Hepatocyte (in vitro differentiated cells): ENCODE results near the gene C10orf143. TPM values are rescaled to one million over a fixed set of nuclear protein-coding genes. Genes with fewer than 3 reads are reported as not detected.

Source experiments
- DNase-seq: peaks from one replicate; pipeline ENCODE4 v3.0.0-alpha.2; 2016; ENCODE audit warnings: low spot score
- H2AFZ ChIP-seq: fragments of 200-600 bp; sonication (generic); 2 replicates; pipeline ENCODE4 v1.6.0; 2016; ENCODE audit warnings: antibody characterized with exemption, mild to moderate bottlenecking
- H3K27ac ChIP-seq: fragments of 200-600 bp; sonication (generic); 2 replicates; pipeline ENCODE4 v1.5.1; 2016; ENCODE audit warnings: mild to moderate bottlenecking
- H3K27me3 ChIP-seq: fragments of 200-600 bp; sonication (generic); 2 replicates; pipeline ENCODE4 v1.6.1; 2016
- H3K36me3 ChIP-seq: fragments of 200-600 bp; sonication (generic); replicated peaks from 2 replicates; pipeline ENCODE4 v1.5.1; 2016; ENCODE audit warnings: low read depth; ENCODE audit not compliant: insufficient read depth
- H3K4me1 ChIP-seq: fragments of 200-600 bp; sonication (generic); 2 replicates; pipeline ENCODE4 v1.5.1; 2016; ENCODE audit warnings: mild to moderate bottlenecking, moderate library complexity; ENCODE audit not compliant: insufficient read depth
- H3K4me2 ChIP-seq: fragments of 200-600 bp; sonication (generic); 2 replicates; pipeline ENCODE4 v1.6.0; 2016
- H3K4me3 ChIP-seq: fragments of 200-600 bp; sonication (generic); 2 replicates; pipeline ENCODE4 v1.5.1; 2016; ENCODE audit warnings: mild to moderate bottlenecking
- H3K79me2 ChIP-seq: fragments of 200-600 bp; sonication (generic); 2 replicates; pipeline ENCODE4 v1.6.0; 2017; ENCODE audit warnings: mild to moderate bottlenecking
- H3K9me2 ChIP-seq: fragments of 200-600 bp; sonication (generic); replicated peaks from 2 replicates; pipeline ENCODE4 v1.6.0; 2017; ENCODE audit warnings: mild to moderate bottlenecking; ENCODE audit not compliant: insufficient read depth
- H3K9me3 ChIP-seq: fragments of 200-600 bp; sonication (generic); 2 replicates; pipeline ENCODE4 v1.5.1; 2016; ENCODE audit warnings: low read depth, mild to moderate bottlenecking
- H4K20me1 ChIP-seq: fragments of 200-600 bp; sonication (generic); 2 replicates; pipeline ENCODE4 v1.6.0; 2016; ENCODE audit warnings: mild to moderate bottlenecking; ENCODE audit not compliant: insufficient read depth, poor library complexity, severe bottlenecking
- EZH2 ChIP-seq: fragments of 200-600 bp; sonication (generic); IDR thresholded peaks from 2 replicates; pipeline ENCODE4 v1.6.1; 2016; ENCODE audit warnings: antibody characterized with exemption, mild to moderate bottlenecking, borderline replicate concordance
- EZH2phosphoT487 ChIP-seq: fragments of 200-600 bp; sonication (generic); IDR thresholded peaks from one replicate; pipeline ENCODE4 v1.6.1; 2018; ENCODE audit warnings: antibody characterized with exemption, mild to moderate bottlenecking, low read depth, moderate library complexity; ENCODE audit not compliant: unreplicated experiment, severe bottlenecking
- WGBS: methylation state at CpG from one replicate; pipeline ENCODE4 v1.1.6; 2016; ENCODE audit warnings: low lambda C conversion rate; ENCODE audit errors: missing lambda C conversion rate; 5-methylcytosine and 5-hydroxymethylcytosine counted together
- polyA plus RNA-seq: library from polyadenylated mRNA; unstranded; fragments of >200 nt; fragmentation: Nextera tagmentation; extraction: Ambion mirVana; gene quantifications from 2 replicates; pipeline ENCODE4 v1.2.1, GENCODE V29; 2016
- total RNA-seq: library from RNA; depleted of rRNA; stranded (reverse); fragments of >200 nt; gene quantifications from 2 replicates; pipeline ENCODE4 v1.2.3, GENCODE V29; 2014
- TF ChIP-seq, protein P1 (sequence below): fragments of 200-600 bp; sonication (generic); IDR thresholded peaks from 2 replicates; pipeline ENCODE4 v1.5.1; 2016; ENCODE audit warnings: antibody characterized with exemption, mild to moderate bottlenecking; ENCODE audit not compliant: poor library complexity

Gene C10orf143
- total and polyA plus RNA-seq, 2 experiments from 2014 or later, result 0.50 to 3.0 TPM

DNA sequence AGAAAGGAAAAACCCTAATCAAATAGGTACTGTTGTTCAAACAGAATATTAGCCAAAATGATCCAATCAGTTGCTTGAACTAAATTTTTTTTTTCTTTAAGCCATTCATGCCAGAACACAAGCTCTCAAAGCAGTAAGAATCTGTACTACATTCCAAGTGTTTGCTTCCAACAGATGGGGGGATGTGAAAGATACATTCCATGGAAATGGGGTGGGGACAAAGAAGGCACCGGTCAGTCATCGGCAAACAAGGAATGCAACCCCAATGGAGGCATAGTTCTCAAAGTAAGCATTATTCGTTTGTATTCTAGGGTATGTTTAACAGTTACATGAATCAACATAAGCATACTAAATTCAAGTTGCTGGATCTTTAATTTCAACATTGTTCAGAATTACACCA, 32.5 kb downstream of the C10orf143 start:
- DNase-seq, result no peak
- Histone ChIP-seq H3K4me3 (no peak overlapping the region), H3K27me3 (no peaks in the 10 kb centered on the region), H3K4me2 (no peak overlapping the region), H2AFZ (no peak overlapping the region), H3K79me2 (no peaks in the 10 kb centered on the region), H3K4me1 (no peaks in the 10 kb centered on the region), H3K36me3 (no peaks in the 10 kb centered on the region), H3K9me3 (no peaks in the 10 kb centered on the region), H3K9me2 (no peaks in the 10 kb centered on the region), H3K27ac (no peak overlapping the region), H4K20me1 (no peaks in the 10 kb centered on the region)
- TF ChIP-seq EZH2, result no peak
- TF ChIP-seq, protein P1, sequence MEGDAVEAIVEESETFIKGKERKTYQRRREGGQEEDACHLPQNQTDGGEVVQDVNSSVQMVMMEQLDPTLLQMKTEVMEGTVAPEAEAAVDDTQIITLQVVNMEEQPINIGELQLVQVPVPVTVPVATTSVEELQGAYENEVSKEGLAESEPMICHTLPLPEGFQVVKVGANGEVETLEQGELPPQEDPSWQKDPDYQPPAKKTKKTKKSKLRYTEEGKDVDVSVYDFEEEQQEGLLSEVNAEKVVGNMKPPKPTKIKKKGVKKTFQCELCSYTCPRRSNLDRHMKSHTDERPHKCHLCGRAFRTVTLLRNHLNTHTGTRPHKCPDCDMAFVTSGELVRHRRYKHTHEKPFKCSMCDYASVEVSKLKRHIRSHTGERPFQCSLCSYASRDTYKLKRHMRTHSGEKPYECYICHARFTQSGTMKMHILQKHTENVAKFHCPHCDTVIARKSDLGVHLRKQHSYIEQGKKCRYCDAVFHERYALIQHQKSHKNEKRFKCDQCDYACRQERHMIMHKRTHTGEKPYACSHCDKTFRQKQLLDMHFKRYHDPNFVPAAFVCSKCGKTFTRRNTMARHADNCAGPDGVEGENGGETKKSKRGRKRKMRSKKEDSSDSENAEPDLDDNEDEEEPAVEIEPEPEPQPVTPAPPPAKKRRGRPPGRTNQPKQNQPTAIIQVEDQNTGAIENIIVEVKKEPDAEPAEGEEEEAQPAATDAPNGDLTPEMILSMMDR, result no peak
- TF ChIP-seq EZH2phosphoT487, result no peak
- 80% methylated on average over 3 of the region's 3 CpGs for WGBS

DNA sequence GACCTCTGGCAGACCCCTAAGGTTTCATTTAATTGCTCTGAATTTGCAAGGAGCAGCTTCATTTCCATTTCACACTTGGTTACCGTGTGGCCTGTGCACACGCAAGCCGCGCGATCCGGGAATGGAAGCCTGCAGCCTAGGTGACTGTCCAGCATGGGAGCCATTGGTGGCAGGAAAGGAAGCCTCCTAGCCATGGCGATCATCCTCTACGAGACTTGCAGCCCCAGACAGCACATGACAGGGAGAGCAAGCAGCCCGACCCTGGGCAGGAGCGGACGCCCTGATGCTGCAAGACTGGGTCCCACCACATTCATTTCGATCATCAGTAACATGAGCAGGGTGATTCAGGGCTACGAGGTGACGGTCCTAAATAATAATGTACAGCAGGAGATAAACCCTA, 33.9 kb downstream of the C10orf143 start:
- Histone ChIP-seq H3K79me2 (no peaks in the 10 kb centered on the region), H3K27ac (no peak overlapping the region), H3K4me1 (no peaks in the 10 kb centered on the region), H2AFZ (no peak overlapping the region), H3K9me2 (no peaks in the 10 kb centered on the region), H3K27me3 (no peaks in the 10 kb centered on the region), H3K4me3 (no peak overlapping the region), H4K20me1 (no peaks in the 10 kb centered on the region), H3K4me2 (no peak overlapping the region), H3K9me3 (no peaks in the 10 kb centered on the region), H3K36me3 (no peaks in the 10 kb centered on the region)
- DNase-seq, result no peak
- TF ChIP-seq EZH2phosphoT487 (no peak), EZH2 (no peak)
- TF ChIP-seq, protein P1, result no peak
- WGBS, result 96% methylated on average over 14 of the region's 14 CpGs

GRCh38 chr10:130074639-130075038, 36.0 kb downstream of the C10orf143 start:
- TF ChIP-seq, protein P1, result no peak
- Histone ChIP-seq H3K27me3 (no peaks in the 10 kb centered on the region), H3K79me2 (no peaks in the 10 kb centered on the region), H3K9me3 (no peaks in the 10 kb centered on the region), H3K4me3 (no peak overlapping the region), H3K4me1 (no peaks in the 10 kb centered on the region), H2AFZ (no peak overlapping the region), H3K4me2 (no peak overlapping the region), H3K36me3 (no peaks in the 10 kb centered on the region), H4K20me1 (no peaks in the 10 kb centered on the region), H3K9me2 (no peaks in the 10 kb centered on the region), H3K27ac (no peak overlapping the region)
- DNase-seq, result no peak
- WGBS, result 61% methylated on average over 1 of the region's 1 CpG

DNA sequence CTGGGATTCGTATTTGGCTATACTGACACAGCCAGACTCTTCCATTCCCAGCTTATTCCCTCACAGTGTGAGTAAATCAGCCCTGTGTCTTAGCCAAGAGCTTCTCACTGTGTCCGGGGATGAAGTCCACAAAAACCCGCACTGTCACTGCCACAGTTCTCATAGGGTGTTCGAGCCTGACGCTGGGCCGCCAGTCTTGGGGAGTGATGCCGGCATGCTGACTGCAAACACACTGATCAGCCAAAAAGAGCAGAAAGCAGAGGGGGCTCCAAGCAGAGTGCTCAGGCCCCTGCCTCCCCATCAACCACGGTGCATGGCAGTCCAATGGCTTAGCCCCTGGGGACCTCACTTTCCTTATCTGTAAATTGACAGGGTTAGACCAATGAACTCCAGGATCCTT, 36.7 kb downstream of the C10orf143 start:
- no peak for TF ChIP-seq EZH2
- Histone ChIP-seq H2AFZ (no peak overlapping the region), H3K27me3 (no peaks in the 10 kb centered on the region), H3K27ac (no peak overlapping the region), H3K9me2 (no peaks in the 10 kb centered on the region), H3K4me2 (no peak overlapping the region), H3K79me2 (no peaks in the 10 kb centered on the region), H3K4me1 (no peaks in the 10 kb centered on the region), H3K36me3 (no peaks in the 10 kb centered on the region), H4K20me1 (no peaks in the 10 kb centered on the region), H3K9me3 (no peaks in the 10 kb centered on the region), H3K4me3 (no peak overlapping the region)
- WGBS, result 96% methylated on average over 8 of the region's 8 CpGs
- DNase-seq, result no peak
